Measurements from ENCODE around the gene FSTL3.

DNA sequence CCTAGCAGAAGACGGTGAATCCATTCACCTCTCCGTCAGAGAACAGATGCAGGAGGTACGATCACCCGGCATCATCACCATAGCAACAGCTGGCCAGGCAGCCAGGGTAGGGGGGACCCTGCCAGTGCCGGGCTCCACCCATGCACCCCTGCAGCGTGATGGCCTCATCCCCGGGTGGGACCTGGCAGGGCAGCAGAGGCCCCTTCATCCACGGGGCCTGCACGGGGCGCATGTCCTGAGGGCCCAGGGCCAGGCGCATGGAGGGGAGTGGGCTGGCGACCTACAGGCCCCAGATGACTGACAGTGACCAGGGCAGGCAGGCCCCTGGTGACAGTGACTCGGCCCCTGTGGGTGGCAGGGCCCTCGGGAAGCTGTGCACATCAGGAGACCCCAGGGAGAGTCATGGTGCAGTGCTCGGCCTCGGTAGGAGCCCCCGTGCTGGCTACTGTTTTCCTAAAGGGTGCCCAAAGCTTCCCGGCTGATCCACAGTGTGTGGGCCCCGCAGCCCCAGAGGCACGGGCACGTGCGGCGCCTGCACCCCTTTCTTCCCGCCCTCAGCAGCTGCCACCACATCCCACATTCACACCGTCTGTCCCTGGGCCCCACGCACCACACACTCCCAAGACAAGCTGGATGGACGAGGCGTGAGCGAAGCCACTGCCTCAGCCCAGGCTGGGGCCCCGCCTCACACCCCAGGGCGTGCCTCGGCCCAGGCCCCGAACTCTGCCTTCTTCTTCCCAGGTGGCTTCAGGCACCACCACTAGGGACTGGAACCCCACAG lies 17.9 kb upstream of the FSTL3 start:
- TF ChIP-seq CTCF (IDR thresholded peaks at IDR 0.05; ENCODE audit: low read depth, low read length, missing input control) = no peak
- TF ChIP-seq GABPA (IDR thresholded peaks at IDR 0.05 in 1 of 2, conservative IDR thresholded peaks at IDR 0.05 in 1 of 2) = no peak
